HG03442 (cell line): ENCODE measurements around the gene APRT.

Source experiments
- ATAC-seq: cut with Tn5 transposase; IDR thresholded peaks from one replicate; pipeline ENCODE4 v1.9.1; 2021; ENCODE audit warnings: mild to moderate bottlenecking, moderate library complexity; ENCODE audit not compliant: unreplicated experiment

The APRT gene

DNA sequence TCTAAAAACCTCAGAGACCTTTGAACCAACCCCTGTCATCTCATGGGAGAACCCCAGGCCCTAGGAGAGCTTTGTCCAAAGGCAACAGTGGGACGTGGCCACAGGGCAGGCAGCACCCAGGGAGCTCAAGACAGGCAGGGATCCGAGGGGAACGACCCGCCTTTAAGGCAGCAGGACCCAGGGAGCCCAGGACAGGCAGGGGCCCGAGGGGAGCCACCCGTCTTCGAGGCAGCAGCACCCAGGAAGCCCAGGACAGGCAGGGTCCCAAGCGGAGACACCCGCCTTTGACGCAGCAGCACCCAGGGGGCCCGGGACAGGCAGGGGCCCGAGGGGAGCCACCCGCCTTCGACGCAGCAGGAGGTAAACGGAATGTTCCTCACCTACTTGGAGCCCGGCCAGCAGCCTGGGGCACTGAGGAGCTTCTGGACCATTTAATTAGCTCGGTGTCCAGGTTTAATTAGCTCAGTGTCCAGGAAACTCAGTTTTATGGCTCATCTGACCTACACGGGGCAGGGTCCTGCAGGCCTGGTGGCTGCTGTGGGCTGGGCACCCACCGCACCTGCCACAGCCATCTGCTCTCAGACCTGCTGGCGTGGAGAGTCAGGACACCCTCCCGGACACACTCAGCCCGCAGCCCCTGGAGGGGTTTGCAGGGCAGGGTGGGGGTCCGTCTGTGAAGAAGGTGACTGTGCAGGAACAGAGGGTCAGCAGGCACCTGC lies 51.1 kb downstream of the APRT start:
- no peak for ATAC-seq

DNA sequence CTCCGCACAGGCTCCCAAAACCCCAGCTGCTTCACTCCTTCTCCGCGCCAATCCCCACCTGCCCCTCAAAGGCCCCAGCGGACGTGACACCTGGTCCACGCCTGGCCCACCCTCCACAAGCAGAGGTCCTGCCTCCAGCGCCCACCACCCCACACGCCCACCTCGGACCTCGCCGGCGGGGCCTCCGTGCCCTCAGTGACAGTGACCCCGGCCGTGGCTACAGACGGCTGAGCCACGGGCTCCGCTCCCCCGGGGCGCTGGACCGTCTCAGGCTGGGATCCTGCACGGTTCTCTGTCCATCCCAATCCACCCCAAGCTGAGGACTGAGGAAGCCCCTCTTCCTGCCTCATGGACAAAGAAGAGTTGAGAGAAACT lies 51.8 kb downstream of the APRT start:
- no peak for ATAC-seq
